Gastroesophageal sphincter (tissue), 3 donors: Measurements from ENCODE around the gene SAMD4B.

ENCODE experiments used
- POLR2AphosphoS5 ChIP-seq: sonication (generic); formaldehyde crosslinking; IDR thresholded peaks from one replicate; pipeline ENCODE4 v1.6.1; 2017; ENCODE audit warnings: antibody characterized with exemption
- TF ChIP-seq, protein P1 (sequence below), 4 experiments: fragments of 200-600 bp in 2 of 4; fragments of 450-650 bp in 2 of 4; sonication (generic) in 1 of 4; IDR thresholded peaks; one replicate each; pipeline ENCODE4 v1.5.1; 2017 to 2019; ENCODE audit warnings: antibody characterized with exemption in 4 of 4, mild to moderate bottlenecking in 2 of 4, moderate library complexity in 2 of 4

DNA sequence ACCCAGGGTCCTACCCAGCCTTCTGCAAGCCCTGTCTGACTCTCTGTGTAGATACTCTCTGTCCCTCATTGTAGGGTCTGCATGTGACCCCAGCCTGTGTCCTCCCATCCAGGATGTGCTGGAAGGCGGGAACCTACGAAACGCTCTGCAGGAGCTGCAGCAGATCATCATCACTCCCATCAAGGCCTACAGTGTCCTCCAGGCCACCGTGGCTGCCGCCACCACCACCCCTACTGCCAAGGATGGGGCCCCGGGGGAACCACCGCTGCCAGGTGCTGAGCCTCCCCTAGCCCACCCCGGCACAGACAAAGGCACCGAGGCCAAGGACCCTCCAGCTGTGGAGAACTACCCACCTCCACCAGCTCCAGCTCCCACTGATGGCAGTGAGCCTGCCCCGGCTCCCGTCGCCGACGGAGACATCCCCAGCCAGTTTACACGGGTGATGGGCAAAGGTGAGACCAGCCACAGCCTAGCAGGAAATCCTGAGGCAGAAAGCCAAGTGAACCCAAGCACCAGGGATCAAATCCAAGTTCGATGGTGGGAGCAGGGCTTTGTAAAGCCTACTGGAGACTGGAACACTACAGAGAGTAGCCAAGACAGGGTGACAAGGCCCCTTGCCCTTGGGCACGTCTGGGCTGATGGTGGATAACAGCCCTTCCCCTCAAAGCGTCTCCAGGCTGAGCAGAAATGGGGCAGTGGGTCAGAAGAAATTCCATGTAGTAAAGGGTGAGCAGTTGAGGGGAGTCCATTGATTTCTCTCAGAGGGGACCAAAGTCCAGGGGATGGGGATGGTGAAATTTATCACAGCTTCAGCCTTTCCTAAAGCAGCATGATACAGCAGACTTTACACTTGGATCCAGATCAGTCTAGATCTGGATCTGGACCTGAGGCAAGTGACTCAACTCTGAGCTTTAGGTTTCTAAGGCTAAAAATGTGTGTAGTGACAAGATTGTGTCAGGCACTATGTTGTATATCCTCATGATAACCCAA is 35.4 kb downstream of the SAMD4B start:
- TF ChIP-seq, protein P1, sequence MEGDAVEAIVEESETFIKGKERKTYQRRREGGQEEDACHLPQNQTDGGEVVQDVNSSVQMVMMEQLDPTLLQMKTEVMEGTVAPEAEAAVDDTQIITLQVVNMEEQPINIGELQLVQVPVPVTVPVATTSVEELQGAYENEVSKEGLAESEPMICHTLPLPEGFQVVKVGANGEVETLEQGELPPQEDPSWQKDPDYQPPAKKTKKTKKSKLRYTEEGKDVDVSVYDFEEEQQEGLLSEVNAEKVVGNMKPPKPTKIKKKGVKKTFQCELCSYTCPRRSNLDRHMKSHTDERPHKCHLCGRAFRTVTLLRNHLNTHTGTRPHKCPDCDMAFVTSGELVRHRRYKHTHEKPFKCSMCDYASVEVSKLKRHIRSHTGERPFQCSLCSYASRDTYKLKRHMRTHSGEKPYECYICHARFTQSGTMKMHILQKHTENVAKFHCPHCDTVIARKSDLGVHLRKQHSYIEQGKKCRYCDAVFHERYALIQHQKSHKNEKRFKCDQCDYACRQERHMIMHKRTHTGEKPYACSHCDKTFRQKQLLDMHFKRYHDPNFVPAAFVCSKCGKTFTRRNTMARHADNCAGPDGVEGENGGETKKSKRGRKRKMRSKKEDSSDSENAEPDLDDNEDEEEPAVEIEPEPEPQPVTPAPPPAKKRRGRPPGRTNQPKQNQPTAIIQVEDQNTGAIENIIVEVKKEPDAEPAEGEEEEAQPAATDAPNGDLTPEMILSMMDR (IDR thresholded peaks at IDR 0.05), result no peak
- TF ChIP-seq POLR2AphosphoS5, result no peak
